Epidermal melanocyte (primary cell): Measurements from ENCODE around the gene NT5C.

Experiments
- DNase-seq: peaks from one replicate; pipeline ENCODE4 v3.0.0; 2011; ENCODE audit warnings: low spot score; ENCODE audit not compliant: insufficient read length

The NT5C gene

DNA sequence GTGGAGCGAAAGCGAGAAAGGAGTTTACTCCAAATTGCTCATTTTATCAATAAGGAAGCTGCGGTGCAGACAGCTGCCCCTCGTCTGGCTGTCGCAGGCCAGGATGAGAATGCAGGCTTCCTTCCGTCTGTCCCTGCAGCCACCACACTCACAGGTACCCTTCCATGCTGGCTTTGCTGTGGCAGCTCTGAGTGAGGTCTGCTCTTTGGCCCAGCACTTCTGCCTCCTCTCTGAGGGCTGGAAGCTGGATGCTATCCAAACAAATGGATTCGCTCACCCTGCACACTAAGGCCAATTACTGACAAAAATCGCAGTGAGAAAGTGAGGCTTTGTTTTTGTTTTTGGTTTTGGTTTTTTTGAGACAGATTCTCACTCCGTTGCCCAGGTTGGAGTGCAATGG is 14.8 kb downstream of the NT5C start:
- DNase-seq = no peak

DNA sequence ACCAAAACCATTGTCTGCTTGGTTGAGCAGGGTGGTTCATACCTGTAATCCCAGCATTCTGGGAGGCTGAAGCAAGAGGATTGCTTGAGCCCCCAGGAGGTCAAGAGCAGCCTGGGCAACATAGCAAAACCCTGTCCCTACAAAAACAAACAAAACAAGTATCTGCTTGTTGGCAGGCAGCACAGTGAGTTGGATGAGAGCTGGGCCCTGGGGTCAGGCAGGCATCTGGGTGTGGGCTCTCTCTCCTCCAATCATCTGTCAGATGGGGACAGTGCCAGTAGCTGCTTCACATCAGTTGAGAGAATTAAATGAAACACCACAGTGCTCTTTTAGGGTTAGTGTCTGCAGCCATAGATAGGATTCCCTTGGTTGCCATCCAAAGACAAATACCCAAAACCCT is 16.0 kb downstream of the NT5C start:
- no peak for DNase-seq

DNA sequence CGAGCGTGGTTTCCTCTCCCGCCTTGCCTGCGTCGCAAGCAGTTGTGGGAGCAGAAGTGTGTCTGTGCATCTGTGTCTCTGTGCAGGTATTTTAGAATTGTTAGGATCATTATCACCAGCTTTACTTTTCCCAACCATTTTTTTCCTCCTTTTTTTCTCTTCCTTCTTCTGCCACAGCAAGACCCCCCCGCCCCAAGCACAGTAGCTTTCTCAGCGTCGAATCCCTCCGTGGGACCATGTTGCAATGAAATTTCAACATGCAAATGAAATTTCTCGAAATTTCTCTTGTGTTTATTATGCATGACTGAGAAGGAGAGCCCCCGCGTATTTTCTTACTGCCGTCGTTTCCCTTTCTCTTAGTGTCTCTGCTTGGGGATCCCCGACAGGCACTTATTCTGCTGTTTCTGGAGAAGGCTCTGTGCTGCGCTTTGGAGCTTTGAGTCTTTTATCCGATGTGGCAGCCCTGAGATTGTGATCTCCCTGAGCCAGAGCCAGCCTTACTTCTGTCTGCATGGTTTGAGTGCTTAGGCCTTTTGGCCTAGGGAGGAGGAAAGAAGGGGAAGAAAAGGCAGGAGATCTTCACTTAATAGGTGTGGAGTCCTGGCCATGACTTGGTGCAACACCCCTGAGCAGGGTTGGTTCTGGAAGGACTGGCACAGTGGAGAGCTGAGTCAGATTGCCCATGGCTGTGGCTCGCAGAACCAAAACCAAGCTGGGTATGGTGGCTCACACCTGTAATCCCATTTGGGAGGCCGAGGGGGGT is 16.8 kb downstream of the NT5C start:
- DNase-seq = no peak

DNA sequence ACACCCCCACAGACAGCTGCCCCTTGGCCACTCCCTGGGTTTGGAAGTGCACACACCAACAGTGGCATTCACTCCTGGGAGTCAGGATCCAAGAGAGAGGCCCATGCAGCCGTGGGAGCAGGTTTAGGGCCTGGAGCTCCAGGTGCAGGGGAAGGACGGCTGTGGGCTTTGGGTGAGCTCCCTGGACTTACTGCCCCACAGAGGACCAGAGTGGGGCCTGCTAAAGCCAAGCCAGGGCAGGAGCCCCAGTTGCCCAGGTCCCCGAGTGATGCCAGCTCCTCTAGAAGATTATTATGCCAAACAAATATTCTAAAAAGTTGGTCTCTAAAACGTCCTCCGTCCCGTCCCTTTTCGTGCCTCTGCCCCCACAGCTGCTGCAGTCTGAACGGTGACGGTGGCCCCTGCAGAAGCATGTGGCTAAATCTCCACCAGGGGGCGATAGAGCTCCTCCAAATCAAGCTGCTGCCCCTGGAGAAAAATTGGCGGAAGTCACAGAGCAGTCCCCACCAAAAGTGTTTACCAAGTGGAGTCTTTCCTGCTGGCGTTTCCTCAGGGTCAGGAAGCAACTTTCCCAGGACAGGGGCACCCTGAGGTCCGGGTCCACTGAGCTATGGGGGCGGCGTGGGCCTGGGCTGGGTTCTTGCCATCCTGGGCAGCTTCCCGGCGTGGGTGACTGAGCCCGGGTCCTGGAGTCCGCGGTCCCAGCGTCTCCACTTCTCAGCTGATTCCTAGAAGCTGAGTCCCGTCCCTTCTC is 17.6 kb downstream of the NT5C start:
- peak; percentile 83 for DNase-seq

DNA sequence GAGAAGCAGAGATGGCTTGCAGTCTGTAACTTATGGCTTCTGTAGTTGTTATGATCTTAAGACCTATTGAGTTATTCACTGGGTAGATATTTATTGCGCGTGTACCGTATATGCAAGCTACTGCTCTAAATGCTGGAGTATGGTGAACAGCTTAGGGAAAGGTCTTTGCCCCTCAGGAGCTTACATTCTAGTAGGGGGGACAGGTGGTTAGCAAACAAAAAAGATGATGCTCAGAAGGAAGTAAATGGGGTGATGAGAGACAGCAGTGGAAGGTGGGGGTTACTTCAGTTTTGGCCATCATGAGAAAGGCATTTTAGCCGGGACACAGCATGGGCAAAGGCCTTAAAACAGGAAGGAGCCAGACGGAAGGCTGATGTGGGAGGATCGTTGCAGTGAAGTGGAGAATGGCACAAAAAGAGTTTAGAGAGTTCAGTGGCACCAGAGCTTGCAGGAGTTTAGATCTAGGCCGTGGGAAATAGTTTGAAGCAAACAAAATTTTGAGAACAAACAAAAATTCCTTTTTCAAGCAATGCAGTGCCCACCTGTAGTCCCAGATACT is 19.7 kb downstream of the NT5C start:
- no peak for DNase-seq

DNA sequence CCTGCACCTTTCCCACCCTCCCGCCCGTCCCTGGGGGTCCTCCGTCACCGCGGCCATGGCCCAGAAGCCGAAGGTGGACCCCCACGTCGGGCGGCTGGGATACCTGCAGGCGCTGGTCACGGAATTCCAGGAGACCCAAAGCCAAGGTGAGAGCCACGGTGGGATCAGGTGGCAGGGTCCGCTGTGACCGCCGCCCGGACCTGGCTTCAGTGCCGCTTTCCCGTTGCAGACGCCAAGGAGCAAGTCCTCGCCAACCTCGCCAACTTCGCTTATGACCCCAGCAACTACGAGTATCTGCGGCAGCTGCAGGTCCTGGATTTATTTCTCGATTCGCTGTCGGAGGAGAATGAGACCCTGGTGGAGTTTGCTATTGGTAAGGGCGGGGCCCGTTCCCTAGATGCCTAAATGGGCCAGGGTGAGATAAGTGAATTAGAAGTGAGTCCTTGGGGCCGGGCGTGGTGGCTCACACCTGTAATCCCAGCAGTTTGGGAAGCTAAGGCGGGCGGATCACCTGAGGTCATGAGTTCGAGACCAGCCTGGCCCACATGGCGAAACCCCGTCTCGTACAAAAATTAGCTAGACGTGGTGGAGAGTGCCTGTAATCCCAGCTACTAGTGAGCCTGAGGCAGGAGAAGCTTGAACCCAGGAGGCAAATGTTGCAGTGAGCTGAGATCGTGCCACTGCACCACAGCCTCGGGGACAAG is 21.2 kb downstream of the NT5C start:
- DNase-seq = no peak

DNA sequence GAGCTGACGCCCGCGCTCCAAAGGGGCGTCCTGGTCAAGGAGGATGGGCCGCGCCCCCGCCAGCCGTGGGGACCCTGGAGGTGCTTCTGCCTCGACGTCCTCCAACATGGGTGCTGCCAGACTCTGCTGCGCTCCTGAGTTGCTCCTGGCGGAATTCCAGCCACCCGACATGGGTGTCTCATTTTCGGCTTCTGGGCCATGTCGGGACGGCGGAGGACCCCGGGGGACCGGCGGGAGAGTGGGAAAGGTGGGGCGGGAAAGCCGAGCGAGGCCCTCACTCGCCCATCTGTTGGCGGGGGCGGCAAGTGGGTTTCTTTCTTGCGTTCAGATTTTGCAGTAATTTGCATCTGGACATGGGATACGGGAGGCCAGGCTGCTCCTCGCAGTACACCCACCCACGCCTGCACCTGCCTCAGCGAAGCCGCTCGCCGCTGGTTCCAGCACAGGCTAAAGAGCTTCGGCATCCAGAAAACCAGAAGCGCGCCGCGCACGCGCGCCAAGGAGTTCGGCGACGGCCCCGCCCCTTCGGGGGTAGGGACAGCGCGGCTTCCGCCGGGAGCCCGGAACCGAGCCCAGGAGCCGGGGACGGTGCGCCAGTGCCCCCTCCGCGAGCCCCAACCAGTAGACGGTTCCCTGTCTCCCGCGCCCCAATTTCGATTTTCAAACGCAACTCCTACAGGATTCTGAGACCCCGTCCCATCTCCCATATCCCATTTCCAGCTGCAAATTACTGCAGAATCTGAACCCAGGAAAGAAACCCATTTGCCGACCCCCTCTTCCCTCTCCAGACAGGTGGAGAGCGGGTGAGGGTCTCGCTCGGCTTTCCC is 21.9 kb downstream of the NT5C start, which contains the start of gene ARMC7:
Gene ARMC7, plus strand, starts transcription at position 563 of the 827 bp plus-strand sequence. CDS start 320 bp downstream, outside the sequence.
- peak; percentile 97 for DNase-seq

DNA sequence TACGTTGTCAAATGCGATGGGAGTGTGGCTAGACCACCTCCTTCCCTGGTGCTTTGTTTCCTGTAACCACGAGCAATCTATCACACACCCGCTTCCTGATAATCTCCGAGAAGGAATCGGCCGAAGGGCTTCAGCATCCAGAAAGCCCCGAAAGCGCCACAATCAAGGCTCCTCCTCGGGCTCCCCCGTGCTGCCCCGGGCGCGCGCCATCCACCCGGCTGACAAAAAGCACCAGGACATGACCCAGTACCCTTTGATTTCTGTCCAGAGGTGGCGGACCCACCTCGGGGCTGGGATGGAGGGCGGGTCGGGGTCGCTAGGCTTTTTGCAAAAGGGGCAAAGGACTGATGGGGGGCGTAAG is 22.5 kb downstream of the NT5C start:
- no peak for DNase-seq

DNA sequence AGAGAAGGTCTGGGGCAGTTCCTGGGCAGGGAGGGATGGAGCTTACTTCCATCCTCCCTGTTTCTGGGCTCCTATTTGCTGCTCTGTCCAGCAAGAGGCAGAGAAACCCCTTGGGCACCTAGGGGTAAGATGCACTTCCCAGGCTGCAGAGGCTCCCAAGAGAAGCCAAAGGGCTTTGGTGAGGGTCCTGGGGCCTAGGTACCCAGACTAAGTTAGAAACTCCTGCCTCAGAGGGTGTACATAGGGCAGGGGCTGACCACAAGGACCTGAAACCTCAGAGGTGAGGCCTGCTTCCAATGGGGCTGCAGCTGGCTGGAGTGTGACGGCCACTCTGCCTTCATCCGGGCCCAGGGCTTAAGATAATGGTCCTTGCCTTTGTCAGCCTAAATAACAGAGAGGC is 23.3 kb downstream of the NT5C start:
- DNase-seq = no peak

DNA sequence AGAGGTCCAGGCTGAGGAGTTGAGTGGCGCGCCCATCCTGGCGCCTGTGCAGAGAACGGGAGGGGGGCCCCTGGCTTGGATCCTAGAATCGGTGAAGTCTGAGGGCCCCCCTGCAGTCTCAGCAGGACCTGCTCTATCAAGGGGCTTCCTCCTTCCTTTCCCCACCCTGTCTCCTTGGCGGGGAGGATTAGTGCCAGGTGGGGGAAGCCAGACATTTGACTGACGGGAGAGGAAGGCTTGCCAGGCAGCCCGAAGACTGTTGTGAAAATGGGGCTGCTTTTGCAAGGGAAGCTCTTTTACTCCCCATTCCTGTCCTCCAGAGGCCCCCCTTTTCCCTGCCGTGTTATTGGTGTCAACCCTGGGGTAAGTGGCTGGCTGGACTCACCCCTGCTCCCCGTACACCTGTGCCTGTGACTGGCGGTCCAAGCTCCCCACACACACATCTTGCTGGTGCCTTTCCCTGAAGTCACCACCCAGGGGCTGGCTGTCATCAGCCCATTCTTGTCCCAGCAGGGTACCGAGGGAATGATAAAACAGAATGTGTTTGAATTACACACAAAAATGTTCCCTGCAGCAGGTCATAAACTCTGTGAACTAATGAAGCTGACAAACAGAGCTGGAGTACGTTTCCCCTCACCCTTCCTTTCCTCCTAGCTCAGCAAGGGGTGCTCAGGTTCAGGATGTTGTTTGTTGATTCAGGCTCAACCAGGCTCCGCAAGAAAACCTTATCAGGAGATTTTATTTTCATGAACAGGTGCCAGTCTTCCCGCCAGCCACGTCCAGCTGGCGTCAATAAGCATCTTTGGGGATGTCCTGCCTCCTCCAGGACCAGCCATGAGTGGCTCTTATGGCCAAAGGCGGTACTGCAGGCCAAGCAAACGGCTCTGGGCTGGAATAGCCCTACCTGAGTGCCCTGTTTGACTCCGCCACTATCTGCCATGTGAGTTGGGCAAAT is 26.1 kb downstream of the NT5C start:
- no peak for DNase-seq

DNA sequence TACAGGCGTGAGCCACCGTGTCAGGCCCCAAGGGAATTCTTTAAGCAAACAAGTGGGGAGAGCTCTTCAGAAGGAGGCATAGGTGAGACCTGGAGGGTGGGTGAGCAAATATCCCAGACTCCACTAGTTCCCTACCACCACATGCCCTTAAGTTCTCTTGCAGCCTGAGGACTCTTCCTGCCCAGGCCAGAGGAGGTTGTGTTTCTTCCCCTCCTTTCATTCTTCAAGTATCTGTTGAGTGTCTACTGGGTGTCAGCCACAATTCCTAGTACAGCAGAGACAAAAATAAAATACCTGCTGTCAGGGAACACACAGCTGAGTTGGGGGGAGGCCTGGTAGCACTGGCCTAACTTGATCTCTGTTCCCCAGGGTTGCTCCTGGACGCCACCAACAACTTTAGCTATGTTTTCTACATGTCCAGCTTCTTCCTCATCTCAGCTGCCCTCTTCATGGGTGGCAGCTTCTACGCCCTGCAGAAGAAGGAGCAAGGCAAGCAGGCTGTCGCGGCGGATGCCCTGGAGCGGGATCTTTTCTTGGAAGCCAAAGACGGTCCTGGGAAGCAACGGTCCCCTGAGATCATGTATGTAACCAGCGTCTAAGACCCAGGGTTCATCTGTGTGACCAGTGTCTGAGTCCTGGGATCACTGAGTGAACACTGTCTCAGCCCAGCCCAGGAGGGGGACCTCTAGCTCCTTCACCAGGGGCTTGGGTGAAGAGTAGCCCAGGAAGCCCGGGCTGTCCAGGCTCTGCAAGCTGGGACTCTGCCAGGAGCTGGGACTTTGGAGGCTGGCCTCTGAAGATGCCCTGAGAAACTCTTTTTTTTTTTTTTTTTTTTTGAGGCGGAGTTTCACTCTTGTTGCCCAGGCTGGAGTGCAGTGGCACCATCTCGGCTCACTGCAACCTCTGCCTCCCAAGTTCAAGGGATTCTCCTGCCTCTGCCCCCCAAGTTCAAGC is 27.7 kb downstream of the NT5C start:
- no peak for DNase-seq

DNA sequence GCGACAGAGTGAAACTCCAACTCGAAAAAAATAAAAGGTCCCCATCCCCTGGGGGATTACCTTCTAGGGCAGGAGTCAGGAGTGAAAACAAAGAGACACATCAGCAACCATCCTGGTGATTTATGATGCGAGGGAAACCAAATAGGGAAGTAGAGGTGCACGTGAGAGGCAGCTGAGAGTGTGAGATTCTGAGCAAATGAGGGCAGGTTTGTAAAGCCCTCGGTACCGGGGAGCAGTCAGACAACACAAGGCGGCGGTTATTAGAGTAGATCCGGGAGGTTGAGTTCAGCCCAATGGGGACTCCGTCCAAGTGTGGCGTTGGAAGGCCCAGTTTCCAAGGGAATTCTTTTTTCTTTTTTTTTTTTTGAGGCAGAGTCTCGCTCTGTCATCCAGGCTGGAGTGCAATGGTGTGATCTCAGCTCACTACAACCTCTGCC is 29.1 kb downstream of the NT5C start:
- no peak for DNase-seq

DNA sequence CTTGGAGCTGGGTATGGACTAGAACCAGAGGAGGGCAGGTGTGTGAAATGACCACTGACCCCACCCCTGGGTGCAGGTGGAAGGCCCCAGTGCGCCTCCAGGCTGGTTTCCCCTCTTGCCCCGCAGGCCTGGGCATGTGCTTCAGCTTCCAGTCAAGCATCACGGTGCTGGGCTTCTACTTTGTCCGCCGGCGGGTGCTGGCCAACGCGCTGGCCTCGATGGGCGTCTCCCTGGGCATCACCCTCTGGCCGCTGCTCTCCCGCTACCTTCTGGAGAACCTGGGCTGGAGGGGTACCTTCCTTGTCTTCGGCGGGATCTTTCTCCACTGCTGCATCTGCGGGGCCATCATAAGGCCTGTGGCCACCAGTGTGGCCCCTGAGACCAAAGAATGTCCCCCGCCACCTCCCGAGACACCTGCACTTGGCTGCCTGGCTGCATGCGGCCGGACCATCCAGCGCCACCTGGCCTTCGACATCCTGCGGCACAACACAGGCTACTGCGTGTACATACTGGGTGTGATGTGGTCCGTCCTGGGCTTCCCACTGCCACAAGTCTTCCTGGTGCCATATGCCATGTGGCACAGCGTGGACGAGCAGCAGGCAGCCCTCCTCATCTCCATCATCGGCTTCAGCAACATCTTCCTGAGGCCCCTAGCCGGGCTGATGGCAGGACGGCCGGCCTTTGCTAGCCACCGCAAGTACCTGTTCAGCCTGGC is 31.5 kb downstream of the NT5C start:
- DNase-seq = no peak

DNA sequence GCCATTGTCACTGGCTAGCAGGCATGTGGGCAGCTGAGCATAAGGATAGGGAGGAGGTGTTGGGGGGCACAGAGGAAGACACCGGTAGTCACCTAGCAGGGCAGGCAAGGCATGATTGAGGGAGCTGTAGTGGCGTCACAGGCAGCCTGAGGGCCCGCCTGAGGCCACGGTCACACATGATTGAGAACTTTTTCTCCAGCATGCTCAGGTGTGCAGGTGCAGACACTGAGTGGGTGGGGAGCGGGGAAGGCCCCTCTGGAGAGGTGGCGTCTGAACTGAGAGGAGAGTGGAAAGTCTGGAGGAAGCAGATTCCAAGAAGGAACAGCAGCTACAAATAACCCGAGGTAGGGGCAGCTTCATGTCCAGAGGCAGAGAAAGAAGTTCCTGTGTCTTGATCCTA is 32.7 kb downstream of the NT5C start:
- DNase-seq = no peak

DNA sequence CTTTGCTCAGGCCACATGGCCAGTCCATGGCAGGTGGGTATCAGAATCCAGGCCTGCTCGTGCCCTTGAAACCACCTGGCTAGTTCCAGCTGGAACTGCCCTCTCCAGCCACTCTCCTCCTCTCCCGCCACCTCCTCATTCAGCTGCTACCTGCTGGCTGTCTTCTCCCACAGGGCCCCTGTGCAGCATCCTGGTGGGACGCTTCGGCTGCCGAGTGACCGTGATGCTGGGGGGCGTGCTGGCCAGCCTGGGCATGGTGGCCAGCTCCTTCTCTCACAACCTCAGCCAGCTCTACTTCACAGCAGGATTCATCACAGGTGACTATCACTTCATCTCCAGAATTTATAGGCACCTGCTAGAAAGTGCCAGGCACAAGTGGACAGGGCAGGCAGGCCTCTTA is 33.7 kb downstream of the NT5C start:
- no peak for DNase-seq

DNA sequence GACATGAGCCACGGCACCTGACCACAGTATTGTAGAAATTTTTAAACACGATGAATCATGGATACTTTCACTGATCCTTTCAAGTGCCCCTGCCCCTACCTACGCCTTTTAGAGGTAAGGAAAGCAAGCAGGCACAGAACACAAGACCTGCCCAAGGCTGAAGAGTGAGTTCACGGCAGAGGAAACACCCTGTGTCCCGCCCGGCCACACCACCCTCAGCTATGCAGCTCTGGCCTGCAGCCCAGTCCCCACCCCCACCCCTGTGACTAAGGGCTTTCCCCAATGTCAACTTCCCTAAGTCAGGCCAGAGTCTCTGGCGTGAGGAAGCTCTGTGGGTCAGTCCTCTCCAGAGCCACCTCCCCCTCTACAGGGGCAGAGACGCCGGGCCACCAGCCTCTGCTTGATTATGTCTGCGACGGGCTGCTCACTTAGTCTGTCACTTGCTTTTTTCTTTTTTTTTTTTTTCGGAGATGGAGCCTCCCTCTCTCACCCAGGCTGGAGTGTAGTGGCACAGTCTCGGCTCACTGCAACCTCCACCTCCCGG is 35.4 kb downstream of the NT5C start:
- DNase-seq = no peak

DNA sequence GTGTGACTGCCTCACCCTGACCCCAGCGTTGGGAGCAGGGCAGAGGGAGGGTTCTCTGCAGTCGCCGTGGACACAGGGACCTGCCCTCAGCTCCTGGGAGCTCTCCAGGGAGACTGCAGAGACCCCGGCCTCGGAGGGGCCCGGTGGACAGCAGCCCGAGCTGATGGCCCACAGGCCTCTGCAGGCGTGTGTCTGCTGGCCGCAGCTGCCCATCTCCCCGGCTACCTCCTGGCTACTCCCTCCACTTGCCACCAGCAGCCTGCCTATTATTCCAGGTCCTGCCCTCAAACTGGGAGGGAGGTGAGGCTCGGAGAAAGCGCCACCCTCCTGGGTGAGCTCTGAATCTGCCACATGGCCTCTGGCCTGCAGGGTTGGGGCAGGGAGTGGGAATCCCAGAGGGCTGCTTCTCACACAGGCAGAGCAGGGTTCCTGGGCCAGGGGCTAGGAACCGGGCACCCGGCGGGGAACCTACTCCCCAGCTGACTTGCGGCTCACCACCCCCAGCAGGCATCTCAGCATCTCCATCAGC is 36.6 kb downstream of the NT5C start:
- DNase-seq = no peak
